NB4 (cell line): ENCODE results near the gene KLHL25.

Source experiments
- POLR2A ChIP-seq: IDR thresholded peaks from 2 replicates; pipeline ENCODE4 v1.6.1; 2011; ENCODE audit warnings: mild to moderate bottlenecking; ENCODE audit not compliant: insufficient read length; ENCODE audit errors: extremely low read depth
- TF ChIP-seq, protein P1 (sequence below): IDR thresholded peaks from 2 replicates; pipeline ENCODE4 v1.6.1; 2011; ENCODE audit warnings: low read depth, low read length
- TF ChIP-seq, protein P2 (sequence below): IDR thresholded peaks from one replicate; pipeline ENCODE4 v1.5.1; 2012; ENCODE audit warnings: low read depth, low read length

DNA sequence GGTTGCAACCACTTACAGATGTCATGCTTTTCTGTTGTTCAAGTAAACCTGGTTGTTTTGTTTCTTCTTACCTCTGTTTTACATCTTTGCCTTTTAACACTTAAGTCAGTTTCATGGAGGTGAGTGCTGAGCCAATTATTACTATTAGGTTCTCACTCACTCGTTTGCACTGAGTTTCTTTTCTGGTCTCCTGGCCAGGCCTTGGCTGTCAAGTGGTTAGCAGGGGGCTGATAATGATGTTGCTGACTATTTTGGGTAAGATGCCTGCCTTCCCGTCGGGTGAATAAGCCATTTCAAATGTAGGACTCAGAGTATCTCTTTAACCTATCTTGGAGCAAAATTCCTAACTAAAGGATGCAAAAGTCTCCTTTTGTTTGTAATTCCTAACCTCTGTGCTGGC, 78.5 kb downstream of the KLHL25 start:
- TF ChIP-seq POLR2A: no peak
- TF ChIP-seq, protein P1, sequence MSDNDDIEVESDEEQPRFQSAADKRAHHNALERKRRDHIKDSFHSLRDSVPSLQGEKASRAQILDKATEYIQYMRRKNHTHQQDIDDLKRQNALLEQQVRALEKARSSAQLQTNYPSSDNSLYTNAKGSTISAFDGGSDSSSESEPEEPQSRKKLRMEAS: no peak
- TF ChIP-seq, protein P2, sequence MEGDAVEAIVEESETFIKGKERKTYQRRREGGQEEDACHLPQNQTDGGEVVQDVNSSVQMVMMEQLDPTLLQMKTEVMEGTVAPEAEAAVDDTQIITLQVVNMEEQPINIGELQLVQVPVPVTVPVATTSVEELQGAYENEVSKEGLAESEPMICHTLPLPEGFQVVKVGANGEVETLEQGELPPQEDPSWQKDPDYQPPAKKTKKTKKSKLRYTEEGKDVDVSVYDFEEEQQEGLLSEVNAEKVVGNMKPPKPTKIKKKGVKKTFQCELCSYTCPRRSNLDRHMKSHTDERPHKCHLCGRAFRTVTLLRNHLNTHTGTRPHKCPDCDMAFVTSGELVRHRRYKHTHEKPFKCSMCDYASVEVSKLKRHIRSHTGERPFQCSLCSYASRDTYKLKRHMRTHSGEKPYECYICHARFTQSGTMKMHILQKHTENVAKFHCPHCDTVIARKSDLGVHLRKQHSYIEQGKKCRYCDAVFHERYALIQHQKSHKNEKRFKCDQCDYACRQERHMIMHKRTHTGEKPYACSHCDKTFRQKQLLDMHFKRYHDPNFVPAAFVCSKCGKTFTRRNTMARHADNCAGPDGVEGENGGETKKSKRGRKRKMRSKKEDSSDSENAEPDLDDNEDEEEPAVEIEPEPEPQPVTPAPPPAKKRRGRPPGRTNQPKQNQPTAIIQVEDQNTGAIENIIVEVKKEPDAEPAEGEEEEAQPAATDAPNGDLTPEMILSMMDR: no peak
